Head of caudate nucleus (tissue), 42 donors: ENCODE data around the gene TSC1.
A peak's percentile ranks its signal among the peaks of the same experiment; 100 is the strongest.

Experiments used
- DNase-seq, 42 donors: peaks; one replicate each; pipeline versions ENCODE4 v3.0.0 to v3.0.0-alpha.2; 2020 to 2021; ENCODE audit warnings: mixed read lengths in 7 of 42
- intact Hi-C: fragments of 100-400 bp; cut with DNase I; formaldehyde crosslinking; loops from one replicate; pipeline ENCODE4 v1.15.0; 2022

Gene TSC1

DNA sequence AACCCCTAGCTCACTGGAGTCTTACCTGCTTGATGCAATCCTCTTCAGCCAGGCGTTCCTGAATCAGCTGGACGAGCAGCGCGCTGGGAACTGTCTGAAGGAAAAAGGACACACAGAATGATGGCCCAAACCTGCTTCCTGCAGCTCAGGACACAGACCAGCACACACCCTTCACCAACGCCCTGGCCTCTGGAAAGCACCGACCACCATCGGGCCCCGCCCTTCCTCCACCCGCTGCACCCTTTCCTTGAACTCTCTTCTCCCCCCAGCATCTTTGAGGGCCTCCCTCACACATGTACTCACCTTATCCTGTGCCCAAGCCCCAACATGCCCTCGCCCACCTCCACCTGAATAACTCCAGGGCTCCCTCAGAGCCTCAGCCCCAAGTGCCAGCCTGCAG is 89.6 kb downstream of the TSC1 start:
- no peak for DNase-seq
- intact Hi-C loops: no loop called here

DNA sequence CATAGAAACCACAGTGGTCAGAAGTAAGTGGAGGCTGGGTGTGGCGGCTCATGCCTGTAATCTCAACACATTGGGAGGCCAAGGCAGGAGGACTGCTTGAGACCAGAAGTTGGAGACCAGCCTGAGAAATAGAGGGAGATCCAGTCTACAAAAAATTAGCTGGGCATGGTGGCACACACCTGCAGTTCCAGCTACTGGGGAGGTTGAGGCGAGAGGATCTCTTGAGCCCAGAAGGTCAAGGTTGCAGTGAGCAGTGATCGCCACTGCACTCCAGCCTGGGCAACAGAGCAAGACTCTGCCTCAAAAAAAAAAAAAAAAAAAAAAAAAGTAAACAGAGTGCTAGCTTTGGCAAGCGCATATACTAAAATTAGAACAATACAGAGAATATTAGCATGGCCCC is 90.9 kb downstream of the TSC1 start:
- intact Hi-C loops: no loop called here
- DNase-seq: no peak

- peak in 18 of 42 donors; percentile 7 to 61 (median 19) for DNase-seq
- intact Hi-C loops: no loop called here
Observed at GRCh38 chr9:132849185-132849706, 95.2 kb downstream of the TSC1 start.

DNA sequence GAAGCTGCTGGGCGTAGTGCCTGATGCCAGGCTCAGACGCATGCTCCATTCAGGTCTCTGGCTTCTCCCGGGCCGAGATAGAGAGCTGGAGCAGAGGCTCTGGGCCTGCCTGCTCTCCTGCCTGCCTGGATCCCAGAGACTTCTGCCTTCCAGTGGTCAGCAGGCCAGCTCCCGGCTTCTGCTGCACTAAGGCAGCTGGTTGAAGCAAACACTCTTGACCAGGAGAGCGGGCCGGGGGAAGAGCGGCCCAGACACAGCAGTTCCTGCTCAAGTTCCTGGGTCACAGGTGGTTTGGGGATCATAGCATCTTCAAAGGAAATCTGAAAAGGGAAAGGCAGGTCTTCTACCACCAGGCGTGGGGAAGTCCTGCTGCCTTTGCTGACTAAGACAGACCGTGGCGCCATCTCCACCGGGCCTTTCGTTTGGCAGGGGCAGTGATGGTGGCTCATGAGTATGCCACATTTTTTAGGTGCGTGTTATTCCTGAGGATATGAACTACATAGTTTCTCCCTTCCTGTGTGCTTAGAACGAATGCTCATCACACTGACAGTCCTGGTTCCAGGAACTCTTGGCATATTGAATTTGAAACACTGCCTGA is 97.4 kb downstream of the TSC1 start:
- no peak for DNase-seq
- intact Hi-C loops: no loop called here

GRCh38 chr9:132846109-132846917 is 98.1 kb downstream of the TSC1 start:
- DNase-seq: no peak
- intact Hi-C loops: no loop called here

DNA sequence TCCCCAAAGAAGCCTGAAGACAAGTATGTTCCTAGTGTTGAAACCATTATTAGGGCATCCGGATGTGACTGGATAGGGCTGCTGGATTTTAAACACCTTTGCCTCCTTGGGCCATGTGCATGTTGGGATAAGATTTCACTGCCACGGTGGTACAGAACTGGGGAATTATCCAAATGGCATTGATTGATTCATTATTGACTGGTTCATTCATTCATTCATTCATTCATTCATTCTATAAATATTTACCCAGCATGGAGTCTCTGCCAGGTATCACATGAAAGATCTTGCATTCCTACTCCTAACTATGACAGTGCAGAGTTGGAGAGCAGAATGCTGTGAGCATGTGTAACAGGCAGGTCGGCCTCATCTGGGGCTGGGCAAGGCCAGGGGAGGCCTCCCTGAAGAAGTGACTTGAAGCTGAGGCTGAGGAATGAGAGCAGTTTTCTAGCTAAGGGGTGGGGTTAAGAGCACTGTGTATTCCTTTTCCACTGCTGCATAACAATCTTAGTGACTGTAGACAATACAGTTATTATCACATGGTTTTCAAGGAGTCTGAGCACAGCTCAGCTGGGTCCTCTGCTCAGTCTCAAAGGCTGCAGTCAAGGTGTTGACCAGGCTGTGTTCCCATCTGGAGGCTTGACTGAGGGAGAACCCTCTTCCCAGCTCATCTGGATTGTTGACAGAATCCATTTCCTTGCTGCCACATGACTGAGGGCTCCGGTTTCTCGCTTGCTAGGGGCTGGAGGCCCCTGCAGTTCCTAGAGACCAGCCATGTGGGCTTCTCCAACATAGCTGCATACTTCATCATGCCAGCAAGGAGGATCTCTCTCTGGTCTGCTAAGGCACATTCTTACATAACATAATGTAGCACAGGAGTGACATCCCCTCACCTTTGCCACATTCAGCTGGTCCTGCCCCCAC is 102.0 kb downstream of the TSC1 start:
- intact Hi-C loops: no loop called here
- DNase-seq: no peak
